ENCODE measurements around the gene OR5H14.

DNA sequence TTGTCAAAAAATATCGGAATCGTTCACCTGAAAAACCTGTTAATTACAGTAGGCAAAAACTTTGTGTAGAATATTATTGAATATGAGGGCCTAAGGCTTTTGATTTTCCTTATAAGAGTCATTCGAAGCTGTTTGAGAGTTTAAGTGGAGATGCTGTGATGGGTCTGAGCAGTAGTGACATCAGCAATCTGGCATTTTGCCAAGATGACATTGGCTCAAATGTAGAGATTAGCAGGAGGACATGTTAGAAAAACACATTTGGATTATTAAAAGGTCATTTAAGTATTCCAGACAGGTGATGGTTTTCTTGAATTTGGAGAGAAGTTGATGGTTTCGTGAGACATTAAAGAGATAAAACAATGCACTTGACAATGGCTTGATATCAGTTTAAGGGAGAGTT, 47.4 kb upstream of the OR5H14 start:
- TF ChIP-seq POLR2A (IDR thresholded peaks at IDR 0.05; ENCODE audit: low read length) (no peak), GATA1 (IDR thresholded peaks at IDR 0.05; ENCODE audit: low read depth, low read length) (no peak)

Measured in erythroblast (primary cell).